PC-9 (cell line): ENCODE results near the gene CTRB2.

Experiments
- CTCF ChIP-seq: fragments of 200-600 bp; sonication (generic); conservative IDR thresholded peaks from 2 replicates; pipeline ENCODE4 v1.6.1; 2017; ENCODE audit warnings: mixed run types, antibody characterized with exemption, mild to moderate bottlenecking, moderate library complexity
- EZH2 ChIP-seq: fragments of 200-600 bp; sonication (generic); IDR thresholded peaks from 2 replicates; pipeline ENCODE4 v1.8.0; 2017; ENCODE audit warnings: antibody characterized with exemption, low read depth

- no peak for TF ChIP-seq CTCF
- TF ChIP-seq EZH2: no peak
These were observed 3.0 kb upstream of the CTRB2 start for GRCh38 chr16:75209944-75210343.
